Activated CD4-positive, CD25-positive, alpha-beta regulatory T cell treated with anti-CD3 and anti-CD28 coated beads, Interleukin-2, amount 50 U/mL, for 72 hours (primary cell): ENCODE results near the gene BTBD9.
"Not testable (repeated sequence)": the region's sequence is repeated elsewhere in the genome, so short reads cannot be mapped to it uniquely, and the experiment has no call there.

ENCODE experiments used
- DNase-seq: peaks from one replicate; pipeline ENCODE4 v3.0.0; 2021

BTBD9 gene

DNA sequence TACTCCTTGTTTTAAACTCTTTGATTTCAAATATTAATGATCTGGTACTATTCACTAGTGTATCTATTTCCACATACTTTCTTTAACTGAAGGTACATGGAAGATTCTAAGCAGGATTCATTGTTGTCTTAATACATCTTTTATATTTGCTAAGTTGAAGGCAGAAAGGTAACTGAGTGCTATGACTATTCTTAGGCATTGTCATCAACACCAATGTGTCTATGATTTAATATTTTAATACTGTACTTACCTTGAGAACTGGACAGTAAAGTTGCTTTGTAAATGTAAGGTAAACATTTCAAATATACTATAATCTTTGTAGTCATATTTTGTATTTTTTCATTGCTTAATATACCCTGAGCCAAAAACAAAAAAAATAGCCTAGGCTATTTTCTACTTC lies 8.9 kb upstream of the BTBD9 start:
- no peak for DNase-seq

DNA sequence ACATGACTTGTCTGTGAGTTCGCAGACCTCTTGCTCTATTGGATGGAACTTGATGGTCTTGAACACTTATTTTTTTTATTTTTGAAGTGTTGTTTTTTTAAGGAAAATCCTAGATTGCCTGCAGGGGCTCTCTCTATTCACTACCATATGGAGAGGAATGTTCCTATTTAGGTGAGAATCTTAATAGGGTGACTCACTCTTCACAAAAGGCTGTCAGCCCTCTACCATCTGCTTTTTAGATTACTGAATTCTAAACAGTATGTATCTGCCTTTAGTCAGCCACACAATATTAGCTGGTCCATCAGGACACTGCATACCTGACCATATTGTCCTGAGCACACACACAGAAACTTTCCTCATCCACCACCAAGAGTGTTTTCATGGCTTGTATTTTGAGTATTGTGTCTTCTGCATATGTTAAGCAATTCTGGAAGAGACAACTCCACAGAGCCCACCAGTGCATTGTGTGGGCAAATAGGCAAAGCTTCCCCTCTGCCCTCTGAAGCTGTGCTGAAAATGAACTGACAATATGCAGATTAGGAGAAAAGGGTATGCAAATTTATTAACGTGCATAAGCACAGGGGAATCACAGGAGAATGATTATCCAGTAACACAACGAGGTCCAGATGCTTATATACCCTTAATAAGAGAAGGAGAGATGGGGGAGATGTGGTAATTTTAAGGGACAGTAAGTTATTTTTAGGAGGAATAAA lies 6.6 kb upstream of the BTBD9 start:
- DNase-seq = no peak

DNA sequence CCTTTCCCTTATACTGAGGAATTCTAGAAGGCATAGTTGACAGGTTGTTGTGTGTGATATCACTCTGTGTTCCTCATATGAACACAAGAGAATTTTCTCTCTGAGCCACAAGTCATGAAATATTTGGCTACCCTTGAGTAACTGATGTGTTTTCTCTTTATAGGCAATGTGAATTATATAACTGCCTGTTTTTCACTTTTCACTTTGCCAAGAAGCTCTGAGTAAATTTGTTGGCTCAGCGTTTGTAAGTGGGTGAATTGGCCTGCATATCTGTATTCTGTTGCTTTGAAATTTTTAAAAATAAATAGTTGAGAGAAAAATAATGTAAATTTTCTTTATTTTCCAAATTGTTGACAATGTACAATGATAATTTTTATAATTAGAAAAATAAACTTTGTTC lies 5.2 kb upstream of the BTBD9 start:
- DNase-seq = no peak

DNA sequence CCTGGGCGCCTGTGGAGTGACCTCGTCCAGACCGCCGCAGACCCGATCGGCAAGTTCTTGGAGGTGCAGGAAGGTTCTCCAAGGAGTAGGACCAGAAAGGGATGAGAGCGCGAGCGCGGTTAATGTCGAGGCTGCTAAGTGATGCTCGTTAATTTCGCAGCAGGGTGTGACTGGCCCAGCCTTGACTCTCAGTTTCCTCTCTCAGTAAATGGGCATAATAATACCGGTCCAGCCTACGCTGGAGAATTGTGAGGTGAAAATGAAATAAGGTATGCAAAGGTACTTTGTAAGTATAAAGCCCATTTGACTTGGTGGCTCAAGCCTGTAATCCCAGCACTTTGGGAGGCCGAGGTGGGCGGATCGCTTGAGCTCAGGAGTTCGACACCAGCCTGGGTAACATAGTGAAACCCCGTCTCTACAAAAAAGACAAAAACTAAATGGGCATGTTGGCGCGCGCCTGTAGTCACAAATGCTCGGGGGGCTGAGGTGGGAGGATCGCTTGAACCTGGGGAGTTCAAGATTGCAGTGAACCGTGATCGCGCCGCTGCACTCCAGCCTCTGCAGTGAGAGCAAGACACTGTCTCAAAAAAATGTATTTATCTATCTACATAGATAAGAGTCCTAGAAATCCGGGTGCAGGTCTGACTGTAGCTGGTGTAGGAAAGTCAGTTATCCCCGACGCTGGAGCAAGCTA lies 634 bp upstream of the BTBD9 start:
- no peak for DNase-seq

DNA sequence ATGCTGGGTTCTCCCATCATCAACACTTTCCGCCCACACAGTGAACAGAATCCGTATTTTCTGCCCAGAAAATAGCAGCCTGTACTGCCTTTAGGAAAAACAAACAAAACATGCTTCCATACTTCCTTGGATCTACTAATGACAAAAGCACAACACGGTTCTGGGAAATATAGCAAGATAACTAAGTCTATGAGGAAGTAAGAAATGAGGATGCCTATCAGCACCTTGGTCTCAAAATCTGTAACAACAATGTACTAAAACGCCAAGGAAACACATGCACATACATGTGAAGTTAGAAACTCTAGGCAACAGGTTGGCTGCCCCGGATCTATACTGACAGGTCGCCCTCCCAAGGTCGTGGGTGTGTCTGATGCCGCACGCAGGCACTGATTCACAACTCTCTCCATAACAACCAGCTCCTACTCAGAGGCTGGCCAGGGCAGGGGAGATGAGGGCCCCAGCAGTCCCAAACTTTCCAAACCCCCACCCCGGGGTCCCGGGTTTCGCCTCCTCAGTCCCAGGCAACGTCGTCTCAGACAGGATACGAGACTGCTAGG lies 710 bp downstream of the BTBD9 start:
- DNase-seq = peak; percentile 52

DNA sequence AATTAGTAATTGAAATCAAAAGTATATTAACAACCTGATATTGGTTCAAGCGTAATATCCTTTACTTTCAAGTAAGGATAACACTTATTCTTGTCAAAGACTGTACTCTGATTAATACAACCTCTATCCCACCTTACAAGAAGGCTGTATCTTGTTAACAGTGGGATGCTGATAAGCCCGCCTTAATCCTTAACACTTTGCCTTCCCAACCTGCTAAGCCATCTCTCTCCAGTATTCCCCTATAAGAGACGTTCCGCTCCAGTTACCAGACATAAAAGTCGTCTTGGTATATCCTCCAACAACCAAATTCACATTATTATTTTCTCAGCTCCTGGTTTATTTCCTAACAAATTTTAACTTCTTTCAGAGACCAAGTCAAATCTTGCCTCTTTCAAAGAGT lies 2.0 kb downstream of the BTBD9 start:
- no peak for DNase-seq

DNA sequence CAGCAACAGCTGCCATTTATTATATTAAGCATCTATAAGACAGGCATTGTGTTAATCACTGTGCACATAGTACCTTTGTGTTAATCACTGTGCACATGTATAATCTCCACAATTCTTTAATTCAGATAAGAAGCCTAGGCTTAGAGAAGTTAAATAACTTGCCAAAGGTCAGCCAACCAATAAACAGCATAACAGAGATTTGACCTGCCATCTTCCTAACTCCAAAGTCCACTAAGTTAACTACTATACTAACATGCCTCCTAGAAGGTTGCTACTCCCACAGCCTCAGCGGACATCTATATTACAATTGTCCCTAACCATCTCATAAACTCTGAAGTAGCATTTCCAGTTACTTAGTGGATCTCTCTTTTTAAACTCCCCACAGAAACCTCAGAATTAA lies 3.7 kb downstream of the BTBD9 start:
- no peak for DNase-seq

DNA sequence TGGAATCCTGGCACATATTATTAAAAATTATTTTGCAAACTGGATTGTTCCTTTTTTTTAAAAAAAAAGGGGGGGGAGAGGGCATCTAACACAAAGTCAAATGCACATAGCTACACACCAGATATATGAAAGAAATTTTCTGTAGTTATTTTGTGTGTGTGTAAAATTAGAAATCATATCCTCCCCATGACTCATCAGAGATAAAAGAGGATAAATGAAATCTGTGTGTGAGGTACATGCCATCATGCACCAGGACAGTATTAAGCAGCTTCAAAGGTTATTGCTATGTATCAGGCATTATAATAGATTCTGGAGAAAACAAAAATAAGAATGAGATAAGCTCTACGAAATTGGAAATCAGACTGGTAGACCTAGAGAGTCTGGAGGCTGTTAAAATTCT lies 5.2 kb downstream of the BTBD9 start:
- no peak for DNase-seq

DNA sequence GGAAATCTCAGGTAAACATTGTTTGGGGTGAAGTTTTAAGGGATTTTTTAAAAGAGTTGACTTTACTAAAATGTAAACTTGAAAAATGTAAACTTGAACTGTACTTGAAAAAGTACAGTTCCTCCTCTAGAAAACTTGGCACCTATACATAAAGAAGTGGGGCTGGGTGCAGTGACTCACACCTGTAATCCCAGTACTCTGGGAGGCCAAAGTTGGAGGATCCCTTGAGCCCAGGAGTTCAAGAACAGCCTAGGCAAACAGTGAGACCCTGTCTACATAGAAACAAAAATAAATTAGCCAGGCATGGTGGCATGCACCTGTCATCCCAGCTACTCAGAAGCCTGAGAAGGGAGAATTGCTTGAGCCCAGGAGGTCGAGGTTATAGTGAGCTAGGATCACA lies 7.2 kb downstream of the BTBD9 start:
- DNase-seq = no peak

DNA sequence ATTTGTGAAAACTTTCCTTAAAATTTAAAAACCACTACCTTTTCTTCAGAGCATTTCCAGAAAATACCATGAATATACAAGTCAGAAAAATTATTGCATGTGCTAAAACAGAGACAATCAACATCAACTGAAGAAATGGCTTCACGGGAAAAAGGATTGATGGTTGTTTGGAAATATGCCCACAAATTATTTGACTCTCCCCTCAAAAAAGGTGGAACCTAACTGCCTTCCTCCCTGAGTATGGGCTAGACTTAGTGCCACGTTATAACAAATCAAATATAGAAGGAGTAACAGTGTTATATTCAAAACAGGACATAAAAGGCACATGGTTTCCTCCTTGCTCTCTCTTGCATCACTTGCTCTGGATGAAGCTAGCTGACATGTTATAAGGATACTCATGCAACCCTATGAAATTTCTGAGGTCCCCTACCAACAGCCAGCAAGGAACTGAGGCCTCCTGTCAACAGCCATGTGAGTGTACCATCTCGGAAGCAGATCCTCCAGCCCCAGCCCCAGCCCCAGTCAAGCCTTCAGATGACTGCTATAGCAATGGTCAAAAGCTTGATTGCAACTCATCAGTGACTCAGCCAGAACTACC lies 8.4 kb downstream of the BTBD9 start:
- DNase-seq = no peak

DNA sequence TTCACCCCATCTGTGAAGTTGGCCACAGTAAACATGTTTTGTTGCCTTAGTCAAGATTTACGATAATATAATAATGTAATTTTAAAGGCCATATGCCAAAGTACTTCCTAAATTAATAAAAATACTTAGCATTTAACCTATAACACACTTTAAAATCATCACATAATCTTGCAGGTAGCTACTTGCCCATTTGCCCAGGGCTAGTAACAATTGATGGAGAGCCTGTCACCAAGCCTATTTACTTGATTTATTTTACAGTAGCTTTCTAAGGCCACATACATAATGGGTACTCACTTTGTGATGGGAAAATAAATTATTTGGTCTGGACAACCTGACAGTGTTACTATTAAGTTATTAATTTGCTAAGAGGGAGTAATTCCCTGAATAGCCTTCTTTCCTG lies 14.5 kb downstream of the BTBD9 start:
- DNase-seq = no peak

DNA sequence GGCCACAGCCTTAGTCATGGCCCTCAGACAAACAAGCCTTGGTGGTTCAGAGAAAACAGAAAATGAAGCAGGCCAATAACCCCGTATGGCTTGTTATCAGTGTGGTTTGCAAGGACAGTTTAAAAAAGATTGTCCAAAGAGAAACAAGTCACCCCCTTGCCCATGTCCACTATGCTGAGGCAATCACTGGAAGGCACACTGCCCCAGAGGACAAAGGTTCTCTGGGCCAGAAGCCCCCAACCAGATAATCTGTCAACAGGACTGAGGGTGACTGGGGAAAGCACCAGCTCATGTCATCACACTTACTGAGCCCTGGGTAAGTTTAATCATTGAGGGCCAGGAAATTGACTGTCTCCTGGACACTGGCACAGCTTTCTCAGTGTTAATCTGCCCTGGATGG lies 20.4 kb downstream of the BTBD9 start:
- DNase-seq = not testable (repeated sequence)

DNA sequence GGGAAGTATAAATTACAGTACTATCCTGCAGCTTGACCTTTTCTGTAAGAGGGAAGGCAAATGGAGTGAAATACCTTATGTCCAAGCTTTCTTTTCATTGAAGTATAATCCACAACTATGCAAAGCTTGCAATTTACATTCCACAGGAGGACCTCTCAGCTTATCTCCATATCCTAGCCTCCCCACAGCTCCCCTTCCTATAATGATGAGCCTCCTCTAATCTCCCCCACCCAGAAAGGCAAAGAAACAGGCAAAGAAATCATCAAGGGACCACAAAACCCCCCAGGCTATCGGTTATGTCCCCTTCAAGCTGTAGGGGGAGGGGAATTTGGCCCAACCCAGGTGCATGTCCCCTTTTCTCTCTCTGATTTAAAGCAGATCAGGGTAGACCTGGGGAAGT lies 21.4 kb downstream of the BTBD9 start:
- DNase-seq = not testable (repeated sequence)

DNA sequence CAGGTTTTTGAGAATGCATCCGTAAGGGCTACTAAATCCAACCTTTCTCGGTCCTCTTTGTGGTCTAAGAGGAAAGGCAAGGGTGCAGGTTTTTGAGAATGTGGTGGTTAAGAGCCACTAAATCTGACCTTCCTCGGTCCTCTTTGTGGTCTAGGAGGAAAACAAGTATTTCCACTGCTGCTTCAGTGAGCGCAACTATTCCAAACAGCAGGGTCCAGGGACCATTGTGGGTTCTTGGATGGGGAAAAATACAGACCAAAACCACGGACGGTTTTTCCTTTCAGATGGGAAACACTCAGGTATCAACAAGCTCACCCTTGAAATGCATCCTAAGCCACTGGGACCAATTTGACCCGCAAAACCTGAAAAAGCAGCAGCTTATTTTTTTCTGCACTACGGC lies 21.9 kb downstream of the BTBD9 start:
- DNase-seq = no peak

DNA sequence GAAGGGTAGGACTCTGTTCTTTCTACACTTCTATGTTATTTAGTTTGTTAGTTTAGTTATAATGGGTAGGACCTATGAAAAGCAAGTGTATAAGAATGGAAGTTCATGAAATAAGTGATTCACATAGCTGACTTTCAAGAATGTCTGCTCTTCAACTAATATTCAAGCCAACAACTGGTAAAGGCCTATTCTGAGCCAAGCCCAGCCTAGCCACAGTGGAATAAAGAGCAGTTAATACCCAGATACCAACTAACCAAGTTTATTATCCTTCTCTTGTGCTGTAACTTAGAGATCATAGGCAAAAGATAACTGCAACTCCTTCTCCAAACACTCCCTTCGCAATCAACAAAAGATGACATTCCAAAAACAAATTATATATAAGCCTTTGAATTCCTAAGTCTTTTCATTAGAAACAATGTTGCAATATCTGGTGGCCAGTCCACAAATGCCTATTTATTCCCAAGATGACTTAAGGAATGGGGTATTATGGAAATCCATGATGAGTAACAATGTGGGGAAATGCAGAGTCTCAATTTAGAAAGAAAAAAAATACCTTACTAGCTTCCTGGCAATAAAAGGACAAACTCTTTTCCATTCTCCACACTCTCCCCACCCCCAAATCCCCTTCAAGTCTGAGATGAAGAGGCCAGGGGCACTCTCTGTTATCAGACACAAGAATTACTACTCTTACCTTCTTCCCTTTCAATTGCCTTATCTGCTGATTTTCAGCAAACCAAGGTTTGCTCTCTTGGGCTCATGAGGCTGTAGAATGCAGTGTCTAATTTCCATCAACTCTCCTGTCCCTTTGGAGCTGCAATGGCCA lies 27.4 kb downstream of the BTBD9 start:
- no peak for DNase-seq

DNA sequence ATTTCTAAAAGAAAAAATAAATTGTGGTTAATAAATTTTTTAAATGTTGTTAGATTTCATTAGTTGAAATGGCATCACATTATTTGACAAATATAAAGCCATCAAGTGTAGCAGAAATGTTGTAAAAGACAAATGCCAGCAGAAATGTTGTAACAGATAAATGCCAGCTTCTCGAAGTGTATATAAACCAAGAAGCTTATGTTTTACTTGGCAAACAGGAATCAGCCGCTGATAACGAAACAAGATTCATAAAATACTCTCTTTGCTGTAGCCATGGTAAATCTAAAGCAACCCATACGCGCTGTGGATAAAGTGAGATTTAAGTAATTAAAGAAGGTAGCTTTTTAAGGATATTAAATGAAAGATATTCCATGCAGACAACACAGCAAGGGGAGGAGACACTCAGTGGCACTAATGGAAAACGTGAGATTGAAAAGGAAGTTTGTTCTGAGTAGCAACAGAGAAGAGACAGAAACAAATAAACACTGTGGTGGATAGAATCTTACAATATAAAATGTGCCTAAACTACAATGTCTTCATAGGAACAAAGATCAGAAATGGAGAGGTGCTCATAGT lies 29.6 kb downstream of the BTBD9 start:
- no peak for DNase-seq

DNA sequence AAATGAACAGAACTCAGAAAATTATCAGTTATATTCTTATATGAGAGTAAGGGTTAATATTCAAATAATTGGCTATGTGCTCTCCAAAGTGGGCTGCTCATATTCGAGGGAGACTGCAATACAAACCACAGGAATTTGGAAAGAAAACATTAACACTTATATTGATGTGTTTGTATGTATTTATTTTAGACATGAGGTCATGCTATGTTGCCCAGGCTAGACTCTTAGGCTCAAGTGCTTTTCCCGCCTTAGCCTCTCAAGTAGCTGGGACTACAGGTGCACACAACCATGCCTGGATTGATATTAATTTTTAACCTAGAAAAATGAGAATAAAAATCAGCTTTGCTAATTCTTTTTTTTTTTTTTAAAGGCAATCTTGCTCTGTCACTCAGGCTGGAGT lies 35.0 kb downstream of the BTBD9 start:
- no peak for DNase-seq

DNA sequence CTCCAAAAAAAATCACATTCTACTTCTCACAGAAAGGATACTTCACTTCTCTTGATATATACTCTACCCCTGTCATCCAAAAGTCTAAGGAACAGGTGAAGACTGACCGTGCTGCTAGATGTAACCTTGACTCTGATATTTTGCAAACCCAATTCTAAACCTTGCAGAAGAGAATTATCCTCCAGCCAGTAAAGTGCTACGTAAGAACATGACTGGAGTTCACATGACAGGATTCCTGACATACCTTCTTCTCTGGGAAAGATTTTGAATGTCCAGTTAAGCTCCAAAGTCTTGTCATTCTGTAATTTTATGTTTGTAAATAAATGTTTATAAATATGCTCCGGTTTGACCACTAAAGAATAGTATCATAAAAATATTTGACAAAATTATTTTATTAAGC lies 35.8 kb downstream of the BTBD9 start:
- DNase-seq = no peak

DNA sequence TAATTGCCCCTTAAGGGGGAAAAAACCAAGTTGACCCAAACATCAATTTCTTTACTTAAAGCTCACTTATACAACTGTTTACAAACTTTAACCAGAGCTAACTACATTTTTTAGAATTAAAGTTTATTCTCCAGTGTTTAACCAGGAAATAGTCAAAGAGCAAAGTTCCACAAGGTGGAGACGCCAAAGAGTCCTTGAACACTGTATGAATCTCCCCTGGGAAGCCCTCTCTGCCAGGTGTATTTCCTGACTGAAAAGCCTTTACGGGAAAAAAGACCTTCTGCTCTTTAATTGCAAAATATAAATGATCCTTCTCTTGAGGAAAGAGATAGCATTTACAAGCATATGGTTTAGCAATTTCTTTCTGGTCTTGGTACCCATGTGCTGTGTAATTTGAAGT lies 36.2 kb downstream of the BTBD9 start:
- DNase-seq = no peak

DNA sequence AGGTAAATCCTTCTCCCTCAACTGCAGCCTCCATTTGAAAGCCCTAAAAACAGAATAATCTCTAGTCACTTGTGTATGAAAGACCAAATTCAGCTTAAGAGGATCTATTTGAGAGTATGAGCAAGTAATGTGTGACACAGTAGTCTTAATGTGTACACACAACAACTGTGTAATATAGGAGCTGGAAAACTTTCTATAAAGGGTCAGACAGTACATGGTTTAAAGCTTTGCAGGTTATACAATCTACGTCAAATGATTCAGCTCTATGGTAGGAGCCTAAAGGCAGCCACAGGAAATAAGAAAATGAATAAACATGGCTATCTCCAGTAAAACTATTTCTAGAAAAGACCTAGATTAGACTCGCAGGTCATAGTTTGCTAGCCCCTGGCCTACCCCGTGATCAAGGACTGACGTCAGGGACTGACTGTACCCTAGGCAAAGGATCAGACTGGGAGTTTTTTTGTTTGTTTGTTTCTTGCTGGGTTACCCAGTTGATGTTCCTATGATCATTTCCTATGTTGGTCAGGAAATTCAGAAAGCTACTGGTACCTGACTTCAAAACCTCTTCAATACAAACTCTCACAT lies 39.7 kb downstream of the BTBD9 start:
- DNase-seq = no peak

DNA sequence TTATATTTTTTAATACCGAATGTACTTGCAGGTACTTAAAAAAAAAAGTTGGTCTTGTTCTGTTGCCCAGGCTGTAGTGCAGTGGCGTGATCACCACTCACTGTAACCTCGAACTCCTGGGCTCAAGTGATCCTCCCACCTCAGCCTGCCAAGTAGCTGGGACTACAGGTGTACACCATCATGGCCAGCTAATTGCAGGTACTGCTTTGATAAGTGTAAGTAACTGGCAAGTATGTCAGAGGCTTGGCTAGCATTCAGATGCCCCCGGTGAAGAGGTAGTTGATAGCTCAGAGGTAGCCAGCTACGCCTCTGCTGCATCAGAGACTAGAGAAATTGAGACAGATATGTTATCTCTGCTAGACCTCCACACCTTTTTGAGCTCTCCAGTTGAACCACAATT lies 40.5 kb downstream of the BTBD9 start:
- DNase-seq = no peak

DNA sequence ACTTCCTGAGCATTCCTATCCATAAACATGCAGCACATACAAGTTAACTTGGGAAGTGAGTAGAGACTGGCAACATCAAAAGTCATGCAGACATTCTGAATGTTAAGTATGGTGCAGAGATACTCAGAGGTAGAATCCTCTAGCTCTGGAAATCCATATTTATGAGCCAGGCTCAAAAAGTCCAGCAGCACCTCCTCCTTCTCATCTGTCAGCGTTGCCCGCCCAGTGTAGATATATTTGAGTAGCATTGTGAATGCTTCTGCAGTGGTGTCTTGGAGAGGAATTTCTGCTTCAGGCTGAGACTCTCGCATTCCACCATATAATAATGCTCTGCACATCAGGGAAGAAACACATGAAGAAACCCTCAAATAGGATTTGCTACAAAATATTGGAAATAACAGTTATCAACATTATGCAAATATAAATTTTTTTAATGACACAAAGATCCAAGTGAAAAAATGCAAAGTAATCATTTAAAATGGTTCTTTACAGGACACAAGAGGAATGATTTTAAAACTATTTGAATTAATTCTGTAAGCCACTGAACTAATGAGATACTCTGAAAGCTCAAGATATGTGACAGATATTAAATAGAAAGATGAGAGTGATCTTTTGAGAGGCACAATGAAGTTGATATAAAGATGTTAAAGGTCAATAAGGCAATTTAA lies 45.6 kb downstream of the BTBD9 start:
- no peak for DNase-seq
